Measurements from ENCODE around the gene ZNF121.
A peak's percentile ranks its signal among the peaks of the same experiment; 100 is the strongest.
"Not testable (repeated sequence)": the region's sequence is repeated elsewhere in the genome, so short reads cannot be mapped to it uniquely, and the experiment has no call there.

ZNF121 gene

DNA sequence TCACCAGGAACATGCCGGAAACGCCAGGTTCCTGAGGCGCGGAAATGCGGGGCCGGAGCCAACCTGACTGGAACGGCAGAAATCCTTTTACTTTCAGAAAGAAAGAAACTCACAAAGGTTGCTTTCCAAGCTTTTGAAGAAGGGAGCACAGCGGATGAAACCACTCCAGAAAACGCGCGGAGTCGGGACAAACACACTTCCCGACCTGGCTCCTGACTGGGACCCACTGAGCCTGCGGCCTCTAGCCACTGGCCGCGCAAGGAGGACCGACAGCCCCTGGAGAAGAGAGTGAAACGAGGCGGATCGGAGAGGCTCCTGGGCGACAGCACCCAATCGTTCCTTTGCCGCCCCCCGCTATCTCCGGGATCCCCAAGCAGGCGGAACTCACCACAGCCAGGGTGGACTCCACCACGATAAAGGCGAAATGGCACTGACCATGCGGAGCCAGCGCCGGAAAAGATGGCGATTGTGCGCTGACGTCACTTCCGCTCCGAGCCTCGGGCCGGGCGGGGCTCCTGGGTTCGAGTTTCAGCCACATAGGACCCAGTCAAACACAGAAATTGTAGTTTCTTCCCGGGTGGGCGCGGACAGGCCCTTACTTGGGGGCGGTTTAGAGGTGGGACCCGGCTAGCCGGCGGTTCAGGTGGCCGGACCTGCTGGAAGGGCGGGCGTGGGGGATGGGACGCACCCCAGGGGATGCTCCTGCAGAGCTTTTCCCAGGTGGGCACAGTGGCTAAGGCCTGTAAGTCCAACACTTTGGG is at the start of gene ZNF121:
Gene ZNF121 (minus strand): TSS at position 432 of the 761 bp plus-strand sequence. CDS start 16,407 bp downstream, outside the sequence.
- DNase-seq (ENCODE audit: low read depth, low spot score) = no peak

DNA sequence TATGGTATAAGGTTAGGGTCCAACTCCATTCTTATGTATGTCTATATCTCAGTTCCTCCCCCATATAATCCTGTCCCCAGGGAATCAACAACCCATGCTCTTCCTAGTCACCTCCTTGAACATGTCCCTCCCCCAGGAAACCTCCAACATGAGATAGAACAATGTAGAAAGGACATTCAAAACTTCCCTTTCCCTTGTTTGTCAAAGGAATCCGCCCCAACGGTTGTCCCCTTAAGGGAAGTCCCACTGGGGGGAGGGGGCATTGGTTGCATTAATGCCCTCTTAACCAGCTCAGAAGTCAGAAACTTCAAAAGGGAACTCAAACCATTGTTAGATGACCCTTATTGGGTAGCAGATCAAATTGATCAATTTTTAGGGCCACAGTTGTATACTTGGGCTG is 43.6 kb upstream of the ZNF121 start:
- DNase-seq (ENCODE audit: low read depth, low spot score) = no peak

DNA sequence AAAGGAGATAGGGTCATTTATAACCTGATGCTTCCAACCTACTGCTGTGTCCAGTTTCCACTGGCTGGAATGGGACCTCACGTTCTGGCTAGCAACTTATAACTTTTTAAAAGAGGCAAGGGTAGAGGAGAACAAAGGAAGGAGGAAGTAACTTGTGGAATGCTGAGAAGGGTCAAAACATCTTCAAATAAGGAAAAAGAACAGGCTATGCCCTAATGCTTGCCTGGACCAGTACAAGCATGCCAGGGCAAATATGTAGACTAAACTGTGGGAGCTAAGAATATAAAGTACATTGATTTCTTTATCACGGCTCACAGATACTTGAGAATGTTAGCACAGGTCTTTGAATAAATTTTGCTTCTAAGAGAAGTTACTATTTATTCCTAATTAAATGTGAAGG is 38.2 kb upstream of the ZNF121 start:
- no peak for DNase-seq (ENCODE audit: low read depth, low spot score)

DNA sequence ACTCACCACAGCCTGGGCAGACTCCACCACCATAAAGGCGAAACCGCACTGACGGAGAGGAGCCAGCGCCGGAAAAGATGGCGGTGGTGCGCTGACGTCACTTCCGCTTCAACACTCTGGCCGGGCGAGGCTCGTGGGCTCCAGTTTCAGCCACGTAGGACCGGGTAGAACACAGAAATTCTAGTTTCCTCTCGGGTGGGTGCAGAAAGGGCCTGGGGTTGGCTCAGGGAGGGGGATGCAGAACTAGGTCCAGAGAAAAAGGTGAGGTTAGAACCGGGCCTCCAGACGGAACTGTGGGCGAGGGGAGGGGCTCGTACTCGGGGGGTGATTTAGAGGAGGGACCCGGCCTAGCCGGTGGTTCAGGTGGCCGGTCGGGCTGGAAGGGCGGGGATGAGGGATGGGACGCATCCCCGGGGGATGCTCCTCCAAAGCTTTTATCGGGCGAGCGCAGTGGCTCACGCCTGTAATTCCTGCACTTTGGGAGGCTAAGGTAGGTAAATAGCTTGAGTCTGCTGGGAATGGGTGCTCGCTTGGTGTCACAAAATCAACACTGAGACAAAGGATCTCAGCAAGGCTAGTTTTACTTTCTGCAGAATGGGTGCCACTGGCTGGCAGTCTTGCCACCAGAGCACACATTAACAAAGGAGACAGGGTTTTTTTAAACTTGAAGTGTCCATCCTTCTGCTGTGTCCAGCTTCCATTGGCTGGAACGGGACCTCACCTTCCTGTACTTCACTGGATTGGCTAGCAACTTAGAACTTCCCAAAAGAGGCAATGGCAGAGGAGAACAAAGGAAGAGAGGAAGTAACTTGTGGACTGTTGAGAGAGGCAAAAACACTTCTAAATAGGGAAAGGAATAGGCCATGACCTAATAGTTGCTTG is 37.1 kb upstream of the ZNF121 start, which contains the start of gene ZNF561:
Gene ZNF561 (minus strand): TSS at position 77 of the 882 bp plus-strand sequence. CDS start 1,776 bp downstream, outside the sequence.
- DNase-seq (ENCODE audit: low read depth, low spot score) = peak; percentile 61

DNA sequence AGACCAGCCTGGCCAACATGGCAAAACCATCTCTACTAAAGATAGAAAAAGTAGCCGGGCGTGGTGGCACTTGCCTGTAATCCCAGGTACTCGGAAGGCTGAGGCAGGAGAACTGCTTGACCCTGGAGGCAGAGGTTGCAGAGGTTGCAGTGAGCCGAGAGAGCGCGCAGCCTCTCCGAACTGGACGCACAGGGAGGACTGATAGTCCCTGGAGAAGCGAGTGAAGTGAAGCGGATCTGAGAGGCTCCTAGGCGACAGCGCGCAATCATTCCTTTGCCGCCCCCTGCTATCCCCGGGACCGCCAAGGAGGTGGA is 36.5 kb upstream of the ZNF121 start:
- DNase-seq (ENCODE audit: low read depth, low spot score) = no peak

DNA sequence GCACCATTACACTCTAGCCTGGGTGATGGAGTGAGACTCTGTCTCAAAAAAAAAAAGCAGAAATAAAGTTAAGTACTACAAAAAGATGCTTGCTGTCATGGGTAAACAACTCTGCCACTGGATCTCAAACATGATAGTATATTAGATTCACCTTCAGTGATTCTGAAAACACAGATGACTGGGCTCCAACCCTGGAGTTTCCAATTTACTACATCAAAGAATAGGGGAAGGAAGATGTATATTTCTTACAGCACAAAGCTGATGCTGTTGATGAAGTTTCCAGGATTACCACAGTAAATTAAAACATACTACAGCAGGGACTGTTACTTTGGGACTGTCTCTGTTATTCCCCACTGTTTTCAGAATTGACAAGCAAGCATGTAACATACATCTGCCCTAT is 31.5 kb upstream of the ZNF121 start:
- DNase-seq (ENCODE audit: low read depth, low spot score) = no peak

DNA sequence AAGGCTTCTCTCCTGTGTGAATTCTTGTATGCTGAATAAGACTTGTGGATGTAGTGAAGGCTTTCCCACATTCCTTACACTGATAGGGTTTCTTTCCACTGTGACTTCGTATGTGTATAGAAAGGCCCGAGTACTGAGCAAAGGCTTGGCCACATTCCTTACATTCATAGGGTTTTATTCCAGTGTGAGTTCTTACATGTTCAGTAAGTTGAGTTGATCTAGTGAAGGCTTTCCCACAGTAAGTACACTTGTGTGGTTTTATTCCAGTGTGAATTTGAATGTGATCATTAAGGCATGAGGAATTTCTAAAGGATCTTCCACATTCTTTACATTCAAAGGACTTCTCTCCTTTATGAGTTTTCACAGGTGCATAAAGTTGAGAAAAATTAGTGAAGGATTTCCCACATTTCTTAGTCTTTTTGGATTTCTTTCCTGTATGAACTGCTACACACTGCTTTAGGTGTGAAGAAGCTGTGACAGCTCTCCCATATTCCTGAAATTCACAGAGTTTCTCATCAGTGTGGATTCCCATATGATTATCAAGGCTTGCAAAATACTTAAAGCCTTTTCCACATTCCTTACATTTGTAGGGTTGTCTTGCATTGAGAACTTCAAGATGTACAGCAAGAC is 26.3 kb upstream of the ZNF121 start:
- no peak for DNase-seq (ENCODE audit: low read depth, low spot score)

DNA sequence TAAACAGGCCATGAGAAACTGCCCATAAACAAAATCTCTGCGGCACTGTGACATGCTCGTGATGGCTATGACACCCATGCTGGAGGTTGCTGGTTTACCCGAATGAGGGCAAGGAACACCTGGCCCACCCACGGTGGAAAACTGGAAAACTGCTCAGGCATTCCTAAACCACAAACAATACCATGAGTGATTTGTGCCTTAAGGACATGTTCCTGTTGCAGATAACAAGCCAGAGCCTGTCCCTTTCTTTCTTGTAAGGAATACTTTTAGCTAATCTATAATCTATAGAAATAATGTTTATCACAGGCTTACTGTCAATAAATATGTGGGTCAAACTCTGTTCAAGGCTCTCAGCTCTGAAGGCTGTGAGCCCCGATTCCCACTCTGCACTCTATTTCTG is 24.6 kb upstream of the ZNF121 start:
- no peak for DNase-seq (ENCODE audit: low read depth, low spot score)

DNA sequence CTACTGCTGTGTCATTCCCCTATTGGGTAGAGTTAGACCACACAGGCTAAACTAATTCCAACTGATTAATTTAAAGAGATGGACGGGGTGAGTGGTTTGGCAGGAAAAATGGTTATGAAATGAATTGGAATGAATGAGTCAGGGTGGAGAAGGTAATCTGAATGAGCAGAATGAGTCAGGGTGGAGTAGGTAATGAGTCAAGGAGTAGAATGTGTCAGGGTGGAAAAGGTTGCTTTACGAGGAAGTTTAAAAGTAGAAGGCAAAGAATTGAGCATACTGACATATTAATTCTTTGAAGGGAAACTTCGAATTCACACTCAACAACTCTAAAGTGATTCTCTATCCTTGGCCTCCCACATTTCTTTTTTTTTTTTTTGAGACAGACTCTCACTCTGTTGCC is 12.7 kb upstream of the ZNF121 start:
- DNase-seq (ENCODE audit: low read depth, low spot score) = no peak

DNA sequence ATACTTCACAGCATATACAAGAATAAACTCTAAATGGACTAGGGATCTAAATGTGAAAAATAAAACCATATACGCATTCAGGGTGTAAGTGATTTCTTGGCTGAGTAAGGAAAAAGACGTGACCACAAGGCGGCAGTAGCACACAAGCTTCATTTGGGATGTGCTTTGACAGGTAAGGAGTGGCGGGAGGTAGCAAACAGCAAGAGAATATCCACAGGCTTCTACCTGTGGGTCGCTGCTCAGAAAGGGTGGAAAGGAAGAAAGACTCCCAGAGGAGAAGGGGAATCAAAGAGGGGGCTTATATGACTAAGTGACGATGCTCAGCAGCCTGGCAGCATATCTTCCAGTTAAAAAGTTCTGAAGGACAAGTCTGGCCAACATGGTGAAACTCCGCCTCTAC is 2.5 kb upstream of the ZNF121 start:
- no peak for DNase-seq (ENCODE audit: low read depth, low spot score)

DNA sequence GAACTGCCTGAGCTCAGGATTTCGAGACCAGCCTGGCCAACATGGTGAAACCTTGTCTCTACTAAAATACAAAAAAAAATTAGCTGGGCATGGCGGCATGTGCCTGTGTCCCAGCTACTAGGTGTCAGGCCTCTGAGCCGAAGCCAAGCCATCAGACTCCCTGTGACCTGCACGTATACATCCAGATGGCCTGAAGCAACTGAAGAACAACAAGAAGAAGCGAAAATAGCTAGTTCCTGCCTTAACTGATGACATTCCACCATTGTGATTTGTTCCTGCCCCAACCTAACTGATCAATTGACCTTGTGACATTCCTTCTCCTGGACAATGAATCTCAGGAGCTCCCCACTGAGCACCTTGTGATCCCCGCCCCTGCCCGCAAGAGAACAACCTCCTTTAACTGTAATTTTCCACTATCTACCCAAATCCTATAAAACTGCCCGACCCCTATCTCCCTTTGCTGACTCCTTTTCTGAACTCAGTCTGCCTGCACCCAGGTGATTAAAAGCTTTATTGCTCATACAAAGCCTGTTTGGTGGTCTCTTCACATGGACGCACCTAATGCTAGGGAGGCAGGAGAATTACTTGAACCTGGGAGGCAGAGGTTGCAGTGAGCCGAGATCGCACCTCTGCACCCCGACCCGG is 2.1 kb downstream of the ZNF121 start:
- DNase-seq (ENCODE audit: low read depth, low spot score) = not testable (repeated sequence)

DNA sequence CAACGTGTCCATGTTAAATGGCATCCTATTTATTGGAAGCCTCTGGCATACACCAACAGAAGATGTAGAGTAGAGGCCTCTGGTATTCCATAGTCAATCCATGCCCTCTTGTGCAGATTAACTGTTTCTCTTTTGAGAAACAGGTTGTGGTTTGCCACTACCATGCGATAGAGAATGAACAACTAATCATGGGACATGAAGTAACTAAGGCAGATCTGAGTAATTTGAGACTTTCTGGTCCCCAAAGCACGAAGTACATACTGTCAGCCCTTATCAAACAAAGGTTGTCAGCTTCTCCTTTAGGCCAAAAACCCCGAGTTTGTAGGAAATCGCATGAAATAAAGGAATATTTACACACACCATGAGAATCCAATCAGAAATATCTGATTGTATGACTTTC is 3.6 kb downstream of the ZNF121 start:
- no peak for DNase-seq (ENCODE audit: low read depth, low spot score)

DNA sequence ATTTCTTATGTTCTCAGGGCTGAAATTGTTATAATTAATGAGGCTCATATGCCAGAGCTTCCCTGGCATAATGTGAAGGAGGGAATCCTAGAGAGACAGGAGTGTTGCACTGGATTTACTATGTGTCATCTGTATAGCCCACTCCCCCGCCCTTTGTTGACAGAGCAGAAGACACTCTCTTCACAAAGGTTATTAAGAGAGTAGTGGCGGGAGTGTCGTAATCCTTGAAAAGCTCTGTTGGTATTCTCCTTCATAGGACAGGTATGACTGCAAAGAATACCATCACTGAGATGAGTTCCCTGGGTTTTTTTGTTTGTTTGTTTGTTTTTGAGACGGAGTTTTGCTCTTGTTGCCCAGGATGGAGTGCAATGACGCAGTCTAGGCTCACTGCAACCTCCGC is 14.0 kb downstream of the ZNF121 start:
- no peak for DNase-seq (ENCODE audit: low read depth, low spot score)

DNA sequence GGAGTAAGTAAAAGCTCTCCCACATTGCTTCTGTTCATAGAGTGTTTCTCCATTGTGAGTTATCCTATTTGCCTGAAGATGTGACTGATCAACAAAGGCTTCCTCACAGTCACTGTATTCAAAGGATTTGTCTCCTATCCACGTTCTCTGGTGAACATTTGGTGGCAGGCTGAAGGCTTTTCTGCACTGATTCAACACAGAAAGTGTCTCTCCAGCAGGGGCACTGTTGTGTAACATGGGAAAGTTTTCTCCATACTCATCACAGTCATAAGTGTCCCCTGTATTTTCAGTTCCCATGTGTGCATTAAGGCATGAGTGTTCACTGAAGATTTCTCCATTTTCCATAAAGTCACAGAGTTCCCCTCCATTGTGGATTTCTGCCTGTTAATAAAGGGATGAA is 17.6 kb downstream of the ZNF121 start:
- DNase-seq (ENCODE audit: low read depth, low spot score) = no peak

DNA sequence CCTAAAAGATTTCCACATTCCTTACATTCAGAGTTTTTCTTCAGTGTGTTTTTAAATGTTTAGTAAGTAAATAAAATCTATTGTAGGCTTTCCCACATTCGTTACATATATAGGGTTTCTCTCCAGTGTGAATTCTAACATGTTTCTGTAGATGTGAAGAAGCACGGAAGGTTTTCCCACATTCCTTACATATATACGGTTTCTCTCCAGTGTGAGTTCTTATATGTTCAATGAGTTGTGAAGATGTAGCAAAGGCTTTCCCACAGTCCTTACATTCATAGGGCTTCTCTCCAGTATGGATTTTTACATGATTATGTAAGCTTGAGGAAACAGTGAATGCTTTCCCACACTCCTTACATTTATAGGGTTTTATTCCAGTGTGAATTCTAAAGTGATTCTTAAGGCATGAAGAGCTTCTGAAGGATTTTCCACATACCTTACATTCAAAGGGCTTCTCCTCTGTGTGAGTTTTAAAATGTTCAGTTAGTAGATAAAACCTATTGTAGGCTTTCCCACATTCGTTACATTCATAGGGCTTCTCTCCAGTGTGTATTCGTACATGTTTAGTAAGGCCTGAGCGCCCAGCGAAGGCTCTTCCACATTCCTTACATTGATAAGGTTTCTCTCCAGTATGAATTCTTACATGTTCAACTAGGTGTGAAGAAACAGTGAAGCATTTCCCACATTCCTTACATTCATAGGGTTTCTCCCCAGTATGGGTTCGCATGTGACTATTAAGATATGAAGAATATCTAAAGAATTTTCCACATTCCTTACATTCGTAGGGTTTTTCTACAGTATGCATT is 18.2 kb downstream of the ZNF121 start:
- no peak for DNase-seq (ENCODE audit: low read depth, low spot score)

DNA sequence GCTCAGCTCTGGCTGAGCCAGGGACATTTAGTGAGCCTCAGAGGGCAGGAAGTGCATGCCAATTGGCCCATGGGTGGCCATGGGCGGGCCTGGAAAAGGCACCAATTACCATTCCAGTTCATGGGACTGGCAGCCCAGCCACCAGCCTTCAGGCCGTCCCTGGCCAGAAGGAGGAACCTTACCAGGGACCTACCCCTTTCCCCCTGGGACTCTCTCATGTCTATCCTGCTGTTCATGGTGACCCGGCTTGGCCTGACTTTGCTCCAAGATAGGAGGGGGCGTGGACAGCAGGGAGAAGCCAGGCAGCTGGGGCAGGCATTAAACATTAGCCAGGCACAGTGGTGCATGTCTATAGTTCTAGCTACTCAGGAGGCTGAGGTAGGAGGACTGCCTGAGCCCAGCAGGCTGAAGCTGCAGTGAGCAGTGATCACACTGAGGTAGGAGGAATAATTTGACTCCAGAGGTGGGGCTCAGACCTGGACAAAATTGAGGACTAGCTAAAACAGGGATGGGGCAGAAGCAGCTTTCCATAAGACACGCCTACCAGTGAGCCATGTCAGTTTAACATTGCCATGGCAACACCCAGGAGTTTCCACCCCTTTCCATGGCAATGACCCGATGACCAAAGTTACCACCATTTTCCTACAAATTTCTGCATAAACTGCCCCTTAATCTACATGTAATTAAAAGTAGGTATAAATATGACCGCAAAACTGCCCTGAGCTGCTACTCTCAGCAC is 31.6 kb downstream of the ZNF121 start:
- no peak for DNase-seq (ENCODE audit: low read depth, low spot score)

DNA sequence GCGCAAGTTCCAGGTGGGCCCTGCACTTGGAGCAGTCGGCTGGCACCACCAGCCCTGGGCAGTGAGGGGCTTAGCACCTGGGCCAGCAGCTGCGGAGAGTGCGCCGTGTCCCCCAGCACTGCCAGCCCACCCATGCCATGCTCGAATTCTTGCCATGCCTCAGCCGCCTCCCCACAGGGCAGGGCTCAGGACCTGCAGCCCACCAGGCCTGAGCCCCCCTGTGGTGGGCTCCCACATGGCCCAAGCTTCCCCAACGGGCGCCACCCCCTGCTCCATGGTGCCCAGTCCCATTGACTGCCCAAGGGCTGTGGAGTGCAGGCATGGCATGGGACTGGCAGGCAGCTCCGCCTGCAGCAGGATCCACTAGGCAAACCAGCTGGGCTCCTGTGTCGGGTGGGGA is 36.4 kb downstream of the ZNF121 start:
- DNase-seq (ENCODE audit: low read depth, low spot score) = no peak

DNA sequence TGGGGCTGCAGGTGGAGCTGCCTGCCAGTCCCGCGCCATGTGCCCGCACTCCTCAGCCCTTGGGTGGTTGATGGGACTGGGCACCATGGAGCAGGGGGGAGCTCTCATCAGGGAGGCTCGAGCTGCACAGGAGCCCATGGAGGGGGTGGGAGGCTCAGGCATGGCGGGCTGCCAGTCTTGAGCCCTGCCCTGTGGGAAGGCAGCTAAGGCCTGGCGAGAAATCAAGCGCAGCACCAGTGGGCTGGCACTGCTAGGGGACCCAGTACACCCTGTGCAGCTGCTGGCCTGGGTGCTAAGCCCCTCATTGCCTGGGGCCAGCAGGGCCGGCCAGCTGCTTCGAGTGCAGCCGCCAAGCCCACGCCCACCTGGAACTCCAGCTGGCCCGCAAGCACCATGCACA is 43.0 kb downstream of the ZNF121 start:
- DNase-seq (ENCODE audit: low read depth, low spot score) = not testable (repeated sequence)

DNA sequence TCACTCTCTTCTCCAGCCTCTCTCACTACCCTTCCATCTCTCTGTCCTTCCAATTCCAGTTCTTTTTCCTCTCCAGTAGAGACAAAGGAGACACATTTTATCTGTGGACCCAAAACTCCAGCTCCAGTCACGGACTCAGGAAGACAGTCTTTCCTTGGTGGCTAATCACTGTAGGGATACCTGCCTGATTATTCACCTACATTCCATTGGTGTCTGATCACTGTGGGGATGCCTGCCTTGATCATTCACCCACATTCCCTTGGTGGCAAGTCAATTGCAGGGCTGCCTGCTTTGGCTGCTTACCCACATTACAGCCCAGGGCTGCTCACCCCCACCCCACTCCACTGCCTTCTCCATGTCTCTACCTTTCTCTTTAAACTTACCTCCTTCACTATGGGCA is 44.4 kb downstream of the ZNF121 start:
- not testable (repeated sequence) for DNase-seq (ENCODE audit: low read depth, low spot score)

DNA sequence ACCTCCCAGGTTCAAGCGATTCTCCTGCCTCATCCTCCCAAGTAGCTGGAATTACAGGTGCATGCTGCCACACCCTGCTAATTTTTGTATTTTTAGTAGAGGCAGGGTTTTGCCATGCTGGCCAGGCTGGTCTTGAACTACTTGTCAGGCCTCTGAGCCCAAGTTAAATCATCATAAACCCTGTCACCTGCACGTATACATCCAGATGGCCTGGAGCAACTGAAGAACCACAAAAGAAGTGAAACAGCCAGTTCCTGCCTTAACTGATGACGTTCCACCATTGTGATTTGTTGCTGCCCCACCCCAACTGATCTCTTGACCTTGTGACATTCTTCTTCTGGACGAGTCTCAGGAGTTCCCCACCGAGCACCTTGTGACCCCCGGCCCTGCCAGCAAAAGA is 45.1 kb downstream of the ZNF121 start:
- not testable (repeated sequence) for DNase-seq (ENCODE audit: low read depth, low spot score)

Data from smooth muscle cell of the brain vasculature (primary cell).